ENCODE measurements around the gene EZH1.

Gene EZH1

DNA sequence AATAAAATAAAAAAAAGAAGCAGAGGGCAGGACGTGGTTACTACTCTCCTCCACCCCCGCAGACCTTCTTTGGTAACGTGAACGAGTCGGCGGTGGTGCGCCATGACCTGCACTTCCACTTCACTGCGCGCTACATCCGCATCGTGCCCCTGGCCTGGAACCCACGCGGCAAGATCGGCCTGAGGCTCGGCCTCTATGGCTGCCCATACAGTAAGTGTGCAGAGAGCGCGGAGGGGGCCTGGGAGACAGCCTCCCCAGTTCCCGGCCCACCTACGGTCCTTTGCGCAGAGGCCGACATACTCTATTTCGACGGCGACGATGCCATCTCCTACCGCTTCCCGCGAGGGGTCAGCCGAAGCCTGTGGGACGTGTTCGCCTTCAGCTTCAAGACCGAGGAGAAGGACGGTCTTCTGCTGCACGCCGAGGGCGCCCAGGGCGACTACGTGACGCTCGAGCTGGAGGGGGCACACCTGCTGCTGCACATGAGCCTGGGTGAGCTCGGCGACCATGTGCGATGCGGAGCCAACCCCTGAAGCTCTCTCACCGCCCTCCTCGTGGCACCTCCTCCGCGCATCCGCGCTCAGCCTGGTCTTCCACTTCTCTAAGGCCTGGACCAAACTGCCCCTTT lies 59.8 kb downstream of the EZH1 start:
- no peak for DNase-seq (ENCODE audit: low read depth in 2 of 2, low spot score in 1 of 2)

GRCh38 chr17:42683407-42684034 lies 61.3 kb downstream of the EZH1 start:
- DNase-seq (ENCODE audit: low read depth in 2 of 2, low spot score in 1 of 2), result no peak

DNA sequence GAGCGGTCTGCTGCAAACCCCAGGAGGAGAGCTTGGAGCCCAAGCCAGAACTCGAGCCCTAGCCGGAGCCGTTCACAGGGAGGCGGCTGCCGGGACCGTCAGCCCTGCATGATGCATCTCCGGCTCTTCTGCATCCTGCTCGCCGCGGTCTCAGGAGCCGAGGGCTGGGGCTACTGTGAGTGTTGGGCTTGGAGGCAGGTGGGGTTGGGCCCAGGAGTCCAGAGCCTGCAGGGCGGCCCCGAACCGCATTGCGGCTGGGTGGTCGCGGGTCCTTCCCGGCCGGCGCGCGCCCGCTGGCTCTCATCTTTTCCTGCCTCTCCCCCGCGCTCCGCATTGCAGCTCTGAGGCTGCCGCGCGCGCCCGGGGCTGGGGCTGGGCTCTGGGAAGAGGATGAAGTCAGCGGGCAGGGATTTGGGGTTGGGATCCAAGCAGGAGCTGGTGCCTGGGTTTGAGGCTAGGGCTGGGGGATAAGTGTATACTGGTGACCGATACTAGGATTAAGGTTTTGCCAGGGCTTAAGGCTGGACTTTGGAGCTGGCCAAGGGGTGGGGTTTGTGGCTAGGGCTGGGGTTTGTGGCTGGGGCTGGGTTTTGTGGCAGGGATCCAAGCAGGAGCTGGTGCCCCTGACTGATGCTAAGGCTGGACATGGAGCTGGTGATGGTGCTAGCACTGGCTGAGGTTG lies 62.0 kb downstream of the EZH1 start:
- no peak for DNase-seq (ENCODE audit: low read depth in 2 of 2, low spot score in 1 of 2)

DNA sequence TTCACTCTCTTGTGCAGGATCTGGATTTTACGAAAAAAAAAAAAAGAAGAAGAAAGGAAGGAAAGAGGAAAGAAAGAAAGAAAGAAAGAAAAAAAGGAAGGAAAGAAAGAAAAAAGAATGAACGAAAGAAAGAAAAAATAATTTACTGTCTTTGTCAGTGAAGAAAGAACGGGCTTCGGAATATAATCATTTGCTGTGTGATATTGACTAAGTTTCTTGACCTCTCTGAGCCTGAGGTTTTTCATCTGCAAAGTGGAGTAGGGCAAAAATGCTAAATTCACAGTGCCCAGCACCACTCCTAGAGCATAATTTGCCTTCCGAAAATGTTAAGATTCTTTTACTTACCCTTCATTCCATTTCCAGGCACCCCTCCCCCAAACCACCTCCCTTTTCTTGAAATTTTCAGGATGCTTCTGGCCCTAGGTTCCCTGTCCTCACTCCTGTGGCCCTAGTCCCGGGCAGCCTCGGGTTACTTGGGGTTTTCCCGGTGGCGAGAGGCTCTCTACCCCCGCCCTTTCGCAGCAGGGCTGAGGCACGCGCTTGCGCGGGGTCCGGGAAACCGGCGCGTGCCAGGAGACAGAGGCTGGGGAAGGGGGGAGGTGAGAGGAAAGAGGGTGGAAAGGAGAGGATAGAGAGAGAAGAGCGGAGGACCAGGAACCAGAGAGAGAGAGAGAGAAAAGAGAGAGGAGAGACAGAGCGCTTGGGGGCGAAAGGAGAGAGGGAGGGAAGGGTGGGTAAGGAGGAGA lies 62.7 kb downstream of the EZH1 start, which contains the start of gene CNTNAP1:
TSS of gene CNTNAP1 (plus strand) at position 556 of the 746 bp plus-strand sequence. CDS start 299 bp downstream, outside the sequence.
- DNase-seq (ENCODE audit: low read depth in 2 of 2, low spot score in 1 of 2), result no peak

- no peak for DNase-seq (ENCODE audit: low read depth in 2 of 2, low spot score in 1 of 2)
Observed at GRCh38 chr17:42680331-42680808, 64.5 kb downstream of the EZH1 start.

GRCh38 chr17:42679492-42680330 lies 65.1 kb downstream of the EZH1 start:
- DNase-seq (ENCODE audit: low read depth in 2 of 2, low spot score in 1 of 2), result peak in 1 of 2 donors; percentile 41

DNA sequence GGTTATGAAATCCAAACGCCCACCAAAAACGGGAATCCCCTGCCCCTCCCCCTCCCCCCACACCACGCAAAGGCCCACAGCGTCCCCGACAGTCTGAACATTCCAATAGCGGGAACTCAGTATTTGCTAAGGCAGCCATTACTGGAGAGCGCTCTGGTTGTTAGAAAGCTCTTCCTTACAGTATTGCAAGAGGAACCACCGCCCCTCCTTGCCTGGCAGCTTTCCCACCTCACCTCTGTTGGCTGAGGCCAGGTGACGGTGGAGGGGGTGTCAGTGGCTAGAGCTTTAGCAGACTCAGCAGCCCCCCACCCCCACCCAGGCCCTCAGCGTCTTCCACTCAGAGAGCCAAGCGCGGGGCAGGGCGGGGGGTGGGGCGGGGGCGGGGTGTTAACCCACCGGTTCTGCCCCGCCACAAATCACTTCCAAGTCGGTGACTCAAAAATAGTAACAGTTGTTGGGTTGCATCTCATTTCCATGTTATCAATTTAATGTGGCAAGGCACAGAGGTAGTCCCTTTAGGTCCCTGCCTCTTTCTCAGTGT lies 65.8 kb downstream of the EZH1 start:
- DNase-seq (ENCODE audit: low read depth in 2 of 2, low spot score in 1 of 2), result no peak

DNA sequence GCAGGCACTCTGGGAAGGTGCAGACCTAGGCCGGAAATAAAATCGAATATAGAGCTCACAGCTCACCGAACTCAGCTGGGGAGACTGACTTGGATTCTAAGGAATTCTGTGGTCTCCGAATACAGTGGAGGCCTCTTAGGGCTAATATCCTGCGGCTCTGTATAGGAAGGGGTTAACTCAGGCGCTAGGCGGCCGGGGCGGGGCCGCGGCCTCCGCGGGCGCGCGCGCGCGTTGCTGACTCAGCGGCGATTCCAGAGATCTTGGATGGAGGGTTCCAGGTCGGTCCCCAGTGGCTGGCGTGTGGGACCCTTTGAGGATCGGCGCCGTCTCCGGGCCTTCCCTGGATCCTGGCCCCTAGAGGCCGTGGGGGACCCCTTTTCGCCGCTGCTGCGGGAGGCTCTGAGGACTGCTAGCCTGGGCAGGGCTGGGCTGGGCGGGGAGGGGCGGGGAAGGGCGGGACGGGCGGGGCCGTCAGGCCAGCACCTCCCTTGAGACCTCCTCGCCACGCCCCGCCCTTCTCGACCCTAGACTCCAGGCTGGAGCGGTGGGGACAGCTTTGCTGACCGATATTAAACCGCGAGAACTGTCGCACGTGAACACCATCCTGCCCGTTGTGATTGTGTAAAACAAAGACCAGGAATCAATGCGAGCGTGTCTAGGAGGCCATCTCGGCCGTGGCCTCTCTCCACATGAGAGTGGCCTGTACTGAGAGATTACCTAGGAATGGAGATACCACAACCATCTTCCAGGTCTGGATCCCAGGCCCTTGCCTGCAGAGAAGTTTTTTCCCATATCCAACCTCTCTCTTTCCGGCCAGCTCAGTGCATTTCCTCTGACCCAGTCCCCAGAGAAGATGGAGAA lies 66.7 kb downstream of the EZH1 start:
- DNase-seq (ENCODE audit: low read depth in 2 of 2, low spot score in 1 of 2), result peak in 1 of 2 donors; percentile 45

DNA sequence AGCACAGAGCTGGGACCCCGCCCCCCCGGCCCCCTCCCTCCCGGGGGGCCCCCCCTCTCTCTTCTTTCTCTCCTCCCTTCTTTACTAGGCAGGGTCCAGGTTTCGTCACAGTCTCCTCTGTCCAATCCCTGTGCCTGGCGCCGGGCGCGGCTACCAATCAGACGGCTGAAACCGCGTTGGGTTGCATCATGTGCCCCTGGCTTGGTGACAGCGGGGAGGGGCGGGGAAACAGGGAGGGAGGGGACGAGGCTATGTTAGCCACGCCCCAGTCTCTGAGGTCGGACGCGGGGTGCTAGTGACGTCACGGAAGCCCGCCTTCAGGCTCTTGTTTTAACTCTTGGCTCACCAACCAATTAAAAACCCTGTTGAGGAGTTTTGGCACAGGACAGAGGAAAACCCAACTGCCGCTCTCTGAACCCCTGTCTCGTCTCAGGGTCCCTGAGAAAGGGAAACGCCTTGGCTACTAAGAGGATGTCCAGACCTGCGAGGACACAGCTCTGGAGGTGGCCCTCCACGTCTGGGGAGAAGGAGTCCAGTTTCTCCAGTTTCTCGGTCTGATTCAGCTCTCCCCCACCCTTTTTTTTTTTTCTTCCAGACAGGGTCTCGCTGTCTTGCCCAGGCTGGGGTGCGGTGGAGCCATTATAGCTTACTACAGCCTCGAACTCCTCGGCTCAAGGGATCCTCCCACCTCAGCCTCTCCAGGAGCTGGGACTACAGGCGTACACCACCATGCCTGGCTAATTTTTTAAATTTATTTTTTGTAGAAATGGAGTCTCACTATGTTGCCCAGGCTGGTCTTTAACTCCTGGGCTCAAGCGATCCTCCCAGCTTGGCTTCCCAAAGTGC lies 67.6 kb downstream of the EZH1 start:
- DNase-seq (ENCODE audit: low read depth in 2 of 2, low spot score in 1 of 2), result peak; percentile 96 to 97

- DNase-seq (ENCODE audit: low read depth in 2 of 2, low spot score in 1 of 2), result no peak
Observed at GRCh38 chr17:42676424-42677011, 68.3 kb downstream of the EZH1 start, which contains the start of gene PLEKHH3. Gene PLEKHH3 (minus strand): TSS chr17:42676994. CDS start chr17:42676563, 431 bp downstream.

DNA sequence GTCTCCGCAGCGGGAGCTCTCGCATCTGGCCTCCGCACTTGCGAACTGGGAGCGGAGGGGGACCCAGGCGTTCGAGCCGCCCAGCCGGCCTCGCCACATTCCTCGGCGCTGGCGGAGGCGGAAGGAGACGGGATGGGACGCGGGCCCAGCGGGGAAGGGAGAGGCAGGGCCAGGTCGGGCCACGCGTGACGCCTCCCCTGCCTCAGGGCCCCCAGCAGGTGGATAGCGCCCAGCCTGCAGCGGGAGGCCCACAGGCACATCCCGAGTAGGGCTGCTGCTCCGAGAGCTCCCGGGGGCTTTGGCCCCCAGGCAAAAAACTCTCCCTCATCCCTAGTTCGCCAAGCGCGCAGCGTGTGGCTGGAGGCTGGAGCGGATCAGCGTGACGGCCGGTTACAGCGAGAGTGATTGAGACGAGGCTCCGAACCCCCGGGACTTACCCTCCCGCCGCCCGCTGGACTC lies 68.8 kb downstream of the EZH1 start:
- no peak for DNase-seq (ENCODE audit: low read depth in 2 of 2, low spot score in 1 of 2)

GRCh38 chr17:42675348-42675964 lies 69.4 kb downstream of the EZH1 start:
- DNase-seq (ENCODE audit: low read depth in 2 of 2, low spot score in 1 of 2), result no peak

- no peak for DNase-seq (ENCODE audit: low read depth in 2 of 2, low spot score in 1 of 2)
Observed at GRCh38 chr17:42674755-42675347, 70.0 kb downstream of the EZH1 start.

DNA sequence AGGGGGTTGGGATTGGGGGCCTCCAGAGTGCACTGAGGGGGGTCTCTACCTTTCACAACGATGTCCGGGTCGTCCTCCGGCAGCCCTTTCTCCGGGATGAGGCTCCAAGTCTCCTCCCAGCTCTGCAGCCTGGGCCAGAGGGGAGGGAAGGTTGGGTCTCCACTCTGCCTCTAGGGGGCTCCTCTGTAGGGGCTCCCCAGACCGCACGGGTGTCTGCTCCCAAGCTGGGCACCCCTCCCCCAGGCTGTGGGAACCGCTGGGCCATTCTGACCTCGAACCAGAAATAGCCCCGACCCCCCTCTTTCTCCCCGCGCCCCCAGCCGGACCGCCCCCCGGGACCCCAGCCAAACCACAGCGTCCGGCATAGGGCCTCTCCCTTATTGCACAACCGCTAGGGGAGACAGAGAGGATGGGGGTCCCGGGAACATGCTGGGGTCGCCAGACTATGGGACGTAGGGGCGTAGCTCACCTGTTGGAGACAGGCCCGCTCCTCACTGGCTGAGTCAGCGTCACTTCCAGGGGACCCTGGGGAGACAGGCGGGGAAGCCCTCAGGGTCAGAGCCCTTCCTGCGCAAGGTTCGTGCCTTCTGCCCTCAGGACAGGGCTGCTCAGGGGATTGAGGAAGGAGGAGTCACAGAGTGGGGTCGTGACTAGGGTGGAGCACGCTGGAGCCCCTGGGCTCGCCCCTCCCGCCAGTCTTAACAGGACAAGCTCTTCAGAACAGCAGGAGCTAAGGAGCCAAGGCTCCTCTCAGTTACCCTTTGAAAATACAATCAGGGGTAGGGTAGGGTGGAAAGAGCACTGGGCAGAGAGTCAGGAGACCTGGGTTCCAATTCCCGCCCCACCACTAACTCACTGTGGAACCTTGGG lies 70.7 kb downstream of the EZH1 start:
- no peak for DNase-seq (ENCODE audit: low read depth in 2 of 2, low spot score in 1 of 2)

DNA sequence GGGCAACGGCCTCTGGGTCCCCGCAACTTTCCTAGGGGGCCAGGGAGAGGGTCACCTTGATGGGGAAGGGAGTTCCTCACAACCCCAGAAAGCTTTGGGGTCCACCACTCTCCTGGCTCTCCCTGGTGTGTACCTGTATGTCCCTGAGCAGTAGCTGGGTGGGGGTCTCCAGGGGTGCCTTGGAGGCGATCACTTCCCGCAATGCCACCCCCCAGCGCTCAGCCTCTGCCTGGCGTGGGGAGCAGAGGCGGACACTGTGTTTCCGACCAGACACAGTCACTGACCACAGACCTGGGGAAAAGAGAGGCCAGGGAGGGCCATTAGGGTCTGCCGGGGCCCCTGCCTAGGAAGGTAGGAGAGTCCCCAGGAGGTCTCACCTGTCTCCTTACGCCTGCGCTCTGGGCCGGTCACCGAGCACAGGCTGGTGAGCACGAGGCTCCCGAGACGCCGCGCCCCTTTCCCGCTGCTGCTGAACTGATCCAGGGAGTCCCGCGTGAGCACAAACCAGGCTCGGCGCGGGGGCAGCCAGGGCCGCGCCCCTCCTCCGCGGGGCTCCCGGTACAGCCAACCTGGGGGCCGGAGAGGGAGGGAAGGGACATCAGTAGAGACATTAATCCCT lies 71.5 kb downstream of the EZH1 start:
- DNase-seq (ENCODE audit: low read depth in 2 of 2, low spot score in 1 of 2), result no peak

DNA sequence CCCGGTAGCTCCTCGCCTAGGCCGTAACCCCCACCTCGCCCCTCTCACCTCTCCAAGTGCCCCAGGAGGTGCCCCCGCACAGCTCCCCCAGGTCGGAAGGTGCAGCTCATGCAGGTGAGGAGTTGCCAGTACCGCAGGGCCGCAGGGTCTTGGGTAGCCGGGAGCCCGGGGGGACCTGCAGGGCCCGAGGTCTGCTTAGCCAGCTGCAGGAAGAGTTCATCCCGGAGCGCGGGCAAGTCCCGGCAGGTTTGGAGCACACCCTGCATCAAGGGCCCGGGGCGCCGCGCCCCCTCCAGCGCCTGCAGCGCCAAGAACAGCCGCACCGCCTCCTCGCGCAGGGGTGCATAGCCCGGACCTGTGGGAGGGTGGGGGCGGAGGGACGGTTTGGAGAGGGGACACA lies 72.8 kb downstream of the EZH1 start:
- no peak for DNase-seq (ENCODE audit: low read depth in 2 of 2, low spot score in 1 of 2)
